Lower leg skin (tissue), 4 donors: ENCODE measurements around the gene YOD1. TPM values are rescaled to one million over a fixed set of nuclear protein-coding genes. Genes with fewer than 3 reads are reported as not detected.

Source experiments
- DNase-seq, 2 donors: peaks; one replicate each; pipeline ENCODE4 v3.0.0-alpha.2; 2019; ENCODE audit warnings: low spot score in 2 of 2
- H3K4me3 ChIP-seq: fragments of 200-600 bp; sonication (generic); 2 replicates; pipeline ENCODE4 v1.5.1; 2017; ENCODE audit warnings: mild to moderate bottlenecking, low read depth; ENCODE audit not compliant: poor library complexity, severe bottlenecking
- POLR2A ChIP-seq, 2 donors: fragments of 450-650 bp; IDR thresholded peaks; one replicate each; pipeline ENCODE4 v1.6.1; 2016 to 2017; ENCODE audit warnings: antibody characterized with exemption in 2 of 2, mild to moderate bottlenecking in 1 of 2, moderate library complexity in 1 of 2
- WGBS, 2 donors: methylation state at CpG; one replicate each; pipeline ENCODE4 v1.1.5; 2018; 5-methylcytosine and 5-hydroxymethylcytosine counted together
- intact Hi-C: fragments of 100-400 bp; cut with DNase I; formaldehyde crosslinking; loops from one replicate; pipeline ENCODE4 v1.15.0; 2023; ENCODE audit warnings: low total_unique reads
- total RNA-seq, 4 donors: library from RNA; depleted of rRNA; stranded (reverse); fragments of >200 nt; gene quantifications; one replicate each; pipeline ENCODE4 v1.1.0, GENCODE V29; 2016
- TF ChIP-seq, protein P1 (sequence below), 3 donors: fragments of 450-650 bp; IDR thresholded peaks; one replicate each; pipeline ENCODE4 v1.5.1; 2016; ENCODE audit warnings: antibody characterized with exemption in 3 of 3, mild to moderate bottlenecking in 3 of 3, moderate library complexity in 2 of 3

YOD1 gene
- total RNA-seq, 4 donors from 2014 or later = 47.5 to 91.8 (median 65.5) TPM

DNA sequence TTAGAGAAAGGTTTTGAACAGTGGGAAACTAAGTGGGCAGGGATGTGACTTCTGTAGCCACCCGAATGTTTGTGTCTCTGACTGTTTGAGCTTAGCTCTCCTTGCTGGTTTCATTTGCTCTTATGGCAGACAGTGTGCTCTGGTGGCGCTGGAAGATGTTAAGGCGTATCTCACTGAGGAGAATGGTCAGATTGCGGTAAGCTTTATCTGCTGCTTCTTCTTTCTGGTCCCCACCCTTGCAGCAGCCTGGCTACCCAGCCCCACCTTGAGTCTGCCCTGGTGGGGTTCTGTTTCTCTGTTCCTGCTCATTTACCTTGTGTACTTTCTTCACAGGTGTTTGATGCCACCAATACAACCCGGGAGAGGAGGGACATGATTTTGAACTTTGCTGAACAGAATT, 12.0 kb upstream of the YOD1 start:
- no peak for DNase-seq
- WGBS, 2 donors = 95 to 96% methylated on average over 5 of the region's 5 CpGs
- TF ChIP-seq POLR2A (IDR thresholded peaks at IDR 0.05) = no peak
- TF ChIP-seq, protein P1, sequence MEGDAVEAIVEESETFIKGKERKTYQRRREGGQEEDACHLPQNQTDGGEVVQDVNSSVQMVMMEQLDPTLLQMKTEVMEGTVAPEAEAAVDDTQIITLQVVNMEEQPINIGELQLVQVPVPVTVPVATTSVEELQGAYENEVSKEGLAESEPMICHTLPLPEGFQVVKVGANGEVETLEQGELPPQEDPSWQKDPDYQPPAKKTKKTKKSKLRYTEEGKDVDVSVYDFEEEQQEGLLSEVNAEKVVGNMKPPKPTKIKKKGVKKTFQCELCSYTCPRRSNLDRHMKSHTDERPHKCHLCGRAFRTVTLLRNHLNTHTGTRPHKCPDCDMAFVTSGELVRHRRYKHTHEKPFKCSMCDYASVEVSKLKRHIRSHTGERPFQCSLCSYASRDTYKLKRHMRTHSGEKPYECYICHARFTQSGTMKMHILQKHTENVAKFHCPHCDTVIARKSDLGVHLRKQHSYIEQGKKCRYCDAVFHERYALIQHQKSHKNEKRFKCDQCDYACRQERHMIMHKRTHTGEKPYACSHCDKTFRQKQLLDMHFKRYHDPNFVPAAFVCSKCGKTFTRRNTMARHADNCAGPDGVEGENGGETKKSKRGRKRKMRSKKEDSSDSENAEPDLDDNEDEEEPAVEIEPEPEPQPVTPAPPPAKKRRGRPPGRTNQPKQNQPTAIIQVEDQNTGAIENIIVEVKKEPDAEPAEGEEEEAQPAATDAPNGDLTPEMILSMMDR (IDR thresholded peaks at IDR 0.05) = no peak
- no peak overlapping the region for H3K4me3 ChIP-seq
- intact Hi-C loops = no loop called here

DNA sequence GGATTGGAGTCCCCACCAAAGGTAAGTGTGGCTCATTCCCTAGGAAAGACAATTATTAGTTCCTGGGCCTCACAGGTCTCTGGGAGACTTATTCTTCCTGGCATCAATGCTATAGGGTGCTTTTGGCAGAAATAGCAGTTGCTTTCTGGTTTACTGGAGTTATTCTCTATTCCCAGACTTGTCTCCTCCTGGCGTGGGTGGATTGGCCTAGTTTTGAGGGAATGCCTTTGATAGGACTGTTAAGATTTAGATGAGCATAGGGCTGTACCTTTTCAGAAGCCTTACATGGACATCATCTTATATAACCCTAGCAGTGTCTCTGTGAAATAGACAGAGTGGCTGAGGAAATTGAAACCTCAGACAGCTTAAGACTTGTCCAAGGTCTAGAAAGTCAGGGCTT, 11.1 kb upstream of the YOD1 start:
- WGBS, 2 donors = 91 to 96% methylated on average over 1 of the region's 1 CpG
- intact Hi-C loops = no loop called here
- DNase-seq = no peak
- no peak for TF ChIP-seq POLR2A (IDR thresholded peaks at IDR 0.05)
- TF ChIP-seq, protein P1 (IDR thresholded peaks at IDR 0.05) = no peak
- no peak overlapping the region for H3K4me3 ChIP-seq

DNA sequence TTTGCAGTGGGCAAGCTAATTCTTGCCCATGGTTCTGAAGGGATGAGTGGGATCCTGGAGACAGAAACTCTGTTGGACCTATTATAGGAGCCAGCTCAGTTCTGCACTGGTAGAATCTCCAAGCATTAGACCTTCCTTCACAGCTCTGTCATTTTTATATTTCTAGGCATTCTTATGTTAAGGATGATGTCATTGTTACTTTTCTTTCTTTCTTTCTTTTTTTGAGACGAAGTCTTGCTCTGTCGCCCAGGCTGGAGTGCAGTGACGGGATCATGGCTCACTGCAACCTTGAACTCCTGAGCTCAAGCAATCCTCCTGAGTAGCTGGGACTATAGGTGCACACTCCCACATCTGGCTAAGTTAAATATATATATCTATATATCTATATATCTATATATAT, 9.6 kb upstream of the YOD1 start:
- no peak overlapping the region for H3K4me3 ChIP-seq
- no peak for DNase-seq
- TF ChIP-seq, protein P1 (IDR thresholded peaks at IDR 0.05) = no peak
- no peak for TF ChIP-seq POLR2A (IDR thresholded peaks at IDR 0.05)
- intact Hi-C loops = no loop called here
- 58 to 73% methylated on average over 3 of the region's 3 CpGs for whole genome bisulfite sequencing, 2 donors

DNA sequence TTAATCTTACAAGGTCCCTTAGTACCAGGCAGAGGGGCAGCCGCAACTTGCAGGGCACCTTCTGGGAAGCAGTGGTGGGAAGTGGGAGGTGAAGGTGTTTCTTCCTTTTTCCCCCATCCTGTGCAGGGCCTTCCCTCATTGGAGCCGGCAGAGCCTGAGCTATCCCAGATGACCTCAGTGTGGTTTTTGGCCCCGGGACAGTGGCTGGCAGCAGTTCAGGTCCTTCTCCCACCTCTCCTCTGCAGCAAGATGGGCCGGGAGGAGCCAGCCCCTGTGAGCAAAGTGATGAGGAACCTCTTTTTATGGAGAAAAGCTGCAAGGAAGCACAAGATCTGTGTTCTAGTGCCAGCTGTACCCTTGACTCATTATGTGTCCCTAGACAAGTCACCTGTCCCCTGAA, 8.9 kb upstream of the YOD1 start:
- TF ChIP-seq POLR2A (IDR thresholded peaks at IDR 0.05) = no peak
- TF ChIP-seq, protein P1 (IDR thresholded peaks at IDR 0.05) = no peak
- intact Hi-C loops = no loop called here
- DNase-seq = no peak
- 64 to 74% methylated on average over 4 of the region's 4 CpGs for WGBS, 2 donors
- H3K4me3 ChIP-seq = no peak overlapping the region

DNA sequence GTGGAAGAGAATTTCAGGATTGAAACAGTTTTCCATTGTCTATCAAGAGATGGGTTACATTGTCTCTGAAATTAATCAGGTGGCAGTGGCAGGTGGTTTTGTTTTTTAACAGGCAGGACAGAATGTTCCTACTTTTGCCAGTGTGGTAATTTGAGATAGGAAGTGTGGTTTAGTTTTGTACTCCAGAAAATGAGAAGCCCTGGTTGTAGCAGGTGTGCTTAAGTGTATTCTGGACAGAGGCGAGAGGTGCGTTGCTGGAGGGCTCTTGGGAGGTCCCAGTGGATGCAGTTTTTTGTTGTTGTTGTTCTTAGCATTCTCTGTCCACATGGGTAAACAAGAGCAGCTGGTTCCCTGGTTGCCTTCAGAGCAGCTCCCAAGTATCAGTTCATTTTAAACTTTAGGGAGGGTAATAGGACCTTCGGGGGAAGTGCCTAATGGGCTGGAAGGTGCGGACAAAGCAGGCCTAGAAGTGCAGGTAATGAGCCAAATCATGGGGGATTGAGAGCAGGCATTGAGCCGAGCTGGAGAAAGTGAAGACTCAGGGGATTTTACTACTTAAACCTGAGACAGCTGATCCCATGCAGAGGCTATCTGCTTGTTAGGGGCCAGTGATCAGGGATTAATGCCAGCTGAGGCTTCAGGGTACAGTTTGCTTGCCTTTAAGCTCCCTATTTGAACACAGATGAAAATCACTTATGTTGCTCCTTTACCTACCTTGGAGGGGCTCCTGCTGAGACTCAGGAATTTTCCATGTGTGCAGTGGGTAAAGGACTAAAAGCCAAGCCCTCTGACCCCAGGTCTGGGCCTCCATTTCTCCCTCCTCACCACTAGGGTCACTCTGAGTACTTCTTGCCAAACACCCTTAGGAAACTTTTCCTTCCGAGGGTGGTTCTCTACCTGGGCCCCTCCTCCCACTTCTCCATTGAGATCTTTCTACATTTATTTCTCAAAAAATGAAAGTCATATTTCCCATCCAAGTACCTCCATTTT, 8.2 kb upstream of the YOD1 start:
- intact Hi-C loops = no loop called here
- 80 to 84% methylated on average over 6 of the region's 6 CpGs for WGBS, 2 donors
- H3K4me3 ChIP-seq = no peak overlapping the region
- no peak for DNase-seq
- TF ChIP-seq POLR2A (IDR thresholded peaks at IDR 0.05) = no peak
- TF ChIP-seq, protein P1 (IDR thresholded peaks at IDR 0.05) = no peak
